GM13977 (cell line): ENCODE results near the gene BARX2.

Experiments
- DNase-seq: peaks from one replicate; pipeline ENCODE4 v3.0.0; 2012; ENCODE audit warnings: low spot score
- in situ Hi-C: fragments of 300-500 bp; cut with MboI; formaldehyde crosslinking; loops from one replicate; pipeline ENCODE4 v1.12.0; 2022; ENCODE audit warnings: low sequenced_read_pairs, low pct_unique_long_range_greater_than_20kb, mixed read lengths, inconsistent platforms; ENCODE audit not compliant: unreplicated experiment
- TF ChIP-seq, protein P1 (sequence below): IDR thresholded peaks from 2 replicates; pipeline ENCODE4 v1.5.1; 2012; ENCODE audit warnings: mild to moderate bottlenecking, control low read depth; ENCODE audit not compliant: insufficient read depth; ENCODE audit errors: extremely low read depth, missing control alignments

BARX2 gene

DNA sequence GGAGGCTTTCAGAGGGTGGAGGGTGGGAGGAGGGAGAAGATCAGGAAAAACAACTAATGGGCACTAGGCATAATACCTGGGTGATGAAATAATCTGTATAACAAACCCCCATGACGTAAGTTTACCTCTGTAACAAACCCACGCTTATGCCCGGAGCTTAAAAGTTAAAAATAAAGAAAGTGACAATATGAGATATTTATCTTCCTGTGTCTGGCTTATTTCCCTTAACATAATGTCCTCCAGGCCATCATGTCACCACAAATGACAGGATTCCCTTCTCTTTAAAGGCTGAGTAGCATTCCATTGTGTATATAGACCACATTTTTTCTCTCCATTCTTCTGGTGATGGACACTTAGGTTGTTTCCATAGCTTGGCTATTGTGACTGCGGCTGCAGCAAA is 79.5 kb downstream of the BARX2 start:
- in situ Hi-C loops, result no loop called here
- no peak for DNase-seq
- TF ChIP-seq, protein P1, sequence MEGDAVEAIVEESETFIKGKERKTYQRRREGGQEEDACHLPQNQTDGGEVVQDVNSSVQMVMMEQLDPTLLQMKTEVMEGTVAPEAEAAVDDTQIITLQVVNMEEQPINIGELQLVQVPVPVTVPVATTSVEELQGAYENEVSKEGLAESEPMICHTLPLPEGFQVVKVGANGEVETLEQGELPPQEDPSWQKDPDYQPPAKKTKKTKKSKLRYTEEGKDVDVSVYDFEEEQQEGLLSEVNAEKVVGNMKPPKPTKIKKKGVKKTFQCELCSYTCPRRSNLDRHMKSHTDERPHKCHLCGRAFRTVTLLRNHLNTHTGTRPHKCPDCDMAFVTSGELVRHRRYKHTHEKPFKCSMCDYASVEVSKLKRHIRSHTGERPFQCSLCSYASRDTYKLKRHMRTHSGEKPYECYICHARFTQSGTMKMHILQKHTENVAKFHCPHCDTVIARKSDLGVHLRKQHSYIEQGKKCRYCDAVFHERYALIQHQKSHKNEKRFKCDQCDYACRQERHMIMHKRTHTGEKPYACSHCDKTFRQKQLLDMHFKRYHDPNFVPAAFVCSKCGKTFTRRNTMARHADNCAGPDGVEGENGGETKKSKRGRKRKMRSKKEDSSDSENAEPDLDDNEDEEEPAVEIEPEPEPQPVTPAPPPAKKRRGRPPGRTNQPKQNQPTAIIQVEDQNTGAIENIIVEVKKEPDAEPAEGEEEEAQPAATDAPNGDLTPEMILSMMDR, result no peak

DNA sequence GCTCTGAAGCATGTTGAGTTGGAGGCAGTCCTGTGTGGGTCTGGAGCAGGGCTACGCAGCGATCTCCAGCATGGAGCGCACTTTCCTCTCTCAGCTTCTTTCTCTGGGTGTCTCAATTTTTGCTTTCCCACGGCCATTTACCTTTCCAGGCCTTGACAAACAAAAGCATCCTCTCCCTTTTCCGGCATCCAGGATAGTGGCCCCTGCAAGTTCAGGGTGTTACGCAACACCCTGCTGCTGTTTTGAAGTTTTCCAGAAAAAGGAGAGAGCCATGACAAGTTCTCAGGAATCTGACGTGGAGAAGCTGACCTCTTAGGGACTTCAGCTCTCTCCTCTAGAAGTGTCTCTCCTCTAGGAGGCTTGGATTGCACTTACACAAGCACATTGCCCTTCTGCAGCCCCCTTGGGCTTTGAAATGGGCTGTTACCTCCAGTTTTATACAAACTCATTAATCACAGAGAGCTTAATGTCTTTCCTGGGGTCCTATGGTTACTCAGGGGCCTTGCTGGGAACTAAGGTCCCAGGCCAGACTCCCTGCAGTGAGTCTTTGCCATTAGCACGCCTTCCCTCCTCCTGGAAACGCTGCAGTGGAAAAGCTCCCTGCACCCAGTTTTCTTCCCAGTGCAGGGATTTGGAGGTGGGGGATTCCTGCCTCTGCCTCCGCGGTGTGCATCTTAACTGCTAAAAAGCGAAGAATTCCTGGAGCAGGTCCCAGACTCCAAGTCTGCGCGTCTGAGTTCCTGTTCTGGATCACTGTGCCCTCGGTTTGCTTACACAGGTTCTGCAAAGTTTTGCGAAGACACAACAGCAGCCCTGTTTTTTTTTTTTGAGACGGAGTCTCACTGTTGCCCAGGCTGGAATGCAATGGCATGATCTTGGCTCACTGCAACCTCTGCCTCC is 80.4 kb downstream of the BARX2 start:
- DNase-seq, result no peak

DNA sequence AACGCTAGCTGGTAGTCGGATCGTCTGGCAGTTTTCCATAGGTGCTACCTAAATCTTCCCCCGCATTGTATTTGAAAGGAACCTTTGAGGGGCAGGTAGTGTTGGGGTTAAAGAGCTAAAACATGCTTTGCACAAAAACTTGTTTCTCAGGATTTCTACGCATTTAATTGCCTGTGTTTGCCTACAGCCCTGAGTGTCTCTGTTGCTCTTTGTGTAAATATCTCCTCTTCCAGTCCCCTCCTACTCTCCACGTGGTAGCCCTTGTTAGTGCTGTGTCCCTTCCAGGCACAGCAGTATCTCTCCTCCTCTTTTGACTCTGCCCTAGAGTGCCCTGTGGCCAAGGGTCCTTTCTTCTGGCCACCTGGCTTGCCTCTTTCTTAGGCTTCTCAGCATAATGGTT is 81.7 kb downstream of the BARX2 start:
- in situ Hi-C loops, result no loop called here
- no peak for DNase-seq
- TF ChIP-seq, protein P1, result no peak

More for the DNA sequence above, 80.4 kb downstream of the BARX2 start:
- in situ Hi-C loops, result no loop called here
- TF ChIP-seq, protein P1, result no peak

DNA sequence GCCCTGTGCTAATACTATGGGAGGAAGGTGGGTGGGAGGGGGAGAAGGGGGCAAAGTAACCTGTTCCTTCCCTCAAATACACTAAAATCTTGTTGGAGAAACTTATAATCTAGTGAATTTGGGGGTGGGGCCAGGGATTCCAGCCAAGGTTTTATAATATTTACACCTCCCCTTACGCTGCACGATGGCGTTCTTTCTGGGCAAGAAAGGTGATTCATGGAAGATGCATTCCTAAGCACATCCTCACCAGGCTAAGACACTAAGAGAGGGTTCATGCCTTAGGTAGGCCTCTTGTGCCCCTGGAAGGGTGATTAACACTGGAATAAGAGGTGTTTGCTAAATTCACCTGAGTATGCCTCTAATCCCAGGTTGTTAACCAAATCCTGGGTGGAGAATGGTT is 82.6 kb downstream of the BARX2 start:
- in situ Hi-C loops, result no loop called here
- TF ChIP-seq, protein P1, result no peak
- DNase-seq, result no peak

DNA sequence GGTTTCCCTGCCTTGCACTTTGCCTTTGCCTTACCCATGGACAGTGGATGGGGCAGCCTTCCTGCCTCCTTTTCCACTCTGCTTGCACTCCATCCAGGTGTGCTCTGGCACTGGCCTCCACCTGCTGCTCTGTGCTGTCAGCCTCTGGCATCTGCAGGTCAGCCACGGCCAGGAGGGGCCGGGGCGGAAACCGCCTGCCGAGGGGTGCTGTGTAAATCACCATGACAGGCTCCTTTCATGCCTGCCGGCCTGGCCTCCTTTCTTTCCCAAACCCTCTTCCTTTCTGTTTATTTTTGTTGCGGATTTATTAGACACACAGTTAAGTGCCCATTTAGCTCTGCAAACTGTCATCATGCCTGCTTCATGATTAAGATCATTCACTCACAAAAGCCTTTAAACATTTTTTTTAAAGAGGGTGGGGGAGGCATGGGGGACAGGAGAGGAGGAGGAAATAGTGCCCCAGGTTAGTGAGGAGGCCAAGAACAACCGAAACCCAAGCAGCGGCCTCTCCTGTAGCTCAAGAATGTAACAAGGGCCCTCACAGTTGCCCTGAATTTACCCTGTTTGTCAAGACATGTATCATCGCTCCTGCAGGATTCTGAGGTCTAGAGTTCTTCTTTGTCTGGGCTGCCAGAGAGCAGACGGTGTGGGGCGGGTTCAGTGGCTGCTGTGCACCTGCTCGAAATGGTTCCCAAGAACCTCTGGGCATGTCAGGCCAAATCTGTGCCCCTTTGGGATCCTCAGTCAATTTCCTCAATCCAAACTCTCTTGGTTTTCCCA is 83.3 kb downstream of the BARX2 start:
- TF ChIP-seq, protein P1, result no peak
- DNase-seq, result no peak
- in situ Hi-C loops, result no loop called here

DNA sequence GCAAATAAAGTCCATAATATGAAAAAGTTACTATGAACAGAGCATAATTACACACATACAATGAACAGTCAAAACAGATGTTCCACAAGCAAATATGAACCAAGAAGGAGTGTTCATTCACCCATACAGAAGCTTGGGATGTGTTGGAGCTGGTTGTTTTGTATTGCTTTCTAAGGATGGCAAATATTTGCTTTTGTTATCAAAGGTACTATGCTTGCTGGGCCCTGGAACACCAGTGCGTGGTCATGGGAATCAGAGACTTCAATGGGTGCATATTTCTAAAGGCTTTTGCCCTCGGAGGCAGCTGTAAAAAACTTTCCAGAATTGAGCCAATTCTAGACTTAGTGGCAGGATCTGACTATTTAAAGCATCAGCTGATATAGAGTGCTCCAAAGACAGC is 85.1 kb downstream of the BARX2 start:
- TF ChIP-seq, protein P1, result no peak
- in situ Hi-C loops, result no loop called here

More for the DNA sequence above, 85.1 kb downstream of the BARX2 start:
- no peak for DNase-seq
